Hepatocyte (in vitro differentiated cells): Measurements from ENCODE around the gene XRCC4. TPM values are rescaled to one million over a fixed set of nuclear protein-coding genes. Genes with fewer than 3 reads are reported as not detected.

Experiments
- DNase-seq: peaks from one replicate; pipeline ENCODE4 v3.0.0-alpha.2; 2016; ENCODE audit warnings: low spot score
- H2AFZ ChIP-seq: fragments of 200-600 bp; sonication (generic); 2 replicates; pipeline ENCODE4 v1.6.0; 2016; ENCODE audit warnings: antibody characterized with exemption, mild to moderate bottlenecking
- H3K27ac ChIP-seq: fragments of 200-600 bp; sonication (generic); 2 replicates; pipeline ENCODE4 v1.5.1; 2016; ENCODE audit warnings: mild to moderate bottlenecking
- H3K27me3 ChIP-seq: fragments of 200-600 bp; sonication (generic); 2 replicates; pipeline ENCODE4 v1.6.1; 2016
- H3K36me3 ChIP-seq: fragments of 200-600 bp; sonication (generic); replicated peaks from 2 replicates; pipeline ENCODE4 v1.5.1; 2016; ENCODE audit warnings: low read depth; ENCODE audit not compliant: insufficient read depth
- H3K4me1 ChIP-seq: fragments of 200-600 bp; sonication (generic); 2 replicates; pipeline ENCODE4 v1.5.1; 2016; ENCODE audit warnings: mild to moderate bottlenecking, moderate library complexity; ENCODE audit not compliant: insufficient read depth
- H3K4me2 ChIP-seq: fragments of 200-600 bp; sonication (generic); 2 replicates; pipeline ENCODE4 v1.6.0; 2016
- H3K4me3 ChIP-seq: fragments of 200-600 bp; sonication (generic); 2 replicates; pipeline ENCODE4 v1.5.1; 2016; ENCODE audit warnings: mild to moderate bottlenecking
- H3K79me2 ChIP-seq: fragments of 200-600 bp; sonication (generic); 2 replicates; pipeline ENCODE4 v1.6.0; 2017; ENCODE audit warnings: mild to moderate bottlenecking
- H3K9me2 ChIP-seq: fragments of 200-600 bp; sonication (generic); replicated peaks from 2 replicates; pipeline ENCODE4 v1.6.0; 2017; ENCODE audit warnings: mild to moderate bottlenecking; ENCODE audit not compliant: insufficient read depth
- H3K9me3 ChIP-seq: fragments of 200-600 bp; sonication (generic); 2 replicates; pipeline ENCODE4 v1.5.1; 2016; ENCODE audit warnings: low read depth, mild to moderate bottlenecking
- H4K20me1 ChIP-seq: fragments of 200-600 bp; sonication (generic); 2 replicates; pipeline ENCODE4 v1.6.0; 2016; ENCODE audit warnings: mild to moderate bottlenecking; ENCODE audit not compliant: insufficient read depth, poor library complexity, severe bottlenecking
- EZH2 ChIP-seq: fragments of 200-600 bp; sonication (generic); IDR thresholded peaks from 2 replicates; pipeline ENCODE4 v1.6.1; 2016; ENCODE audit warnings: antibody characterized with exemption, mild to moderate bottlenecking, borderline replicate concordance
- EZH2phosphoT487 ChIP-seq: fragments of 200-600 bp; sonication (generic); IDR thresholded peaks from one replicate; pipeline ENCODE4 v1.6.1; 2018; ENCODE audit warnings: antibody characterized with exemption, mild to moderate bottlenecking, low read depth, moderate library complexity; ENCODE audit not compliant: unreplicated experiment, severe bottlenecking
- WGBS: methylation state at CpG from one replicate; pipeline ENCODE4 v1.1.6; 2016; ENCODE audit warnings: low lambda C conversion rate; ENCODE audit errors: missing lambda C conversion rate; 5-methylcytosine and 5-hydroxymethylcytosine counted together
- polyA plus RNA-seq: library from polyadenylated mRNA; unstranded; fragments of >200 nt; fragmentation: Nextera tagmentation; extraction: Ambion mirVana; gene quantifications from 2 replicates; pipeline ENCODE4 v1.2.1, GENCODE V29; 2016
- total RNA-seq: library from RNA; depleted of rRNA; stranded (reverse); fragments of >200 nt; gene quantifications from 2 replicates; pipeline ENCODE4 v1.2.3, GENCODE V29; 2014
- TF ChIP-seq, protein P1 (sequence below): fragments of 200-600 bp; sonication (generic); IDR thresholded peaks from 2 replicates; pipeline ENCODE4 v1.5.1; 2016; ENCODE audit warnings: antibody characterized with exemption, mild to moderate bottlenecking; ENCODE audit not compliant: poor library complexity

Gene XRCC4
- total and polyA plus RNA-seq, 2 experiments from 2014 or later = 12.7 to 21.5 TPM

GRCh38 chr5:83145882-83146331 is 68.6 kb downstream of the XRCC4 start:
- Histone ChIP-seq H3K36me3 (no peaks in the 10 kb centered on the region), H2AFZ (no peak overlapping the region), H3K27me3 (no peaks in the 10 kb centered on the region), H3K9me3 (no peaks in the 10 kb centered on the region), H3K9me2 (no peaks in the 10 kb centered on the region), H3K27ac (peak overlapping the region; percentile 51), H3K79me2 (no peaks in the 10 kb centered on the region), H4K20me1 (no peaks in the 10 kb centered on the region), H3K4me1 (peaks cover 5% of the 10 kb centered on the region), H3K4me2 (peak overlapping the region; percentile 26), H3K4me3 (no peak overlapping the region)
- TF ChIP-seq EZH2 (no peak), EZH2phosphoT487 (no peak)
- TF ChIP-seq, protein P1, sequence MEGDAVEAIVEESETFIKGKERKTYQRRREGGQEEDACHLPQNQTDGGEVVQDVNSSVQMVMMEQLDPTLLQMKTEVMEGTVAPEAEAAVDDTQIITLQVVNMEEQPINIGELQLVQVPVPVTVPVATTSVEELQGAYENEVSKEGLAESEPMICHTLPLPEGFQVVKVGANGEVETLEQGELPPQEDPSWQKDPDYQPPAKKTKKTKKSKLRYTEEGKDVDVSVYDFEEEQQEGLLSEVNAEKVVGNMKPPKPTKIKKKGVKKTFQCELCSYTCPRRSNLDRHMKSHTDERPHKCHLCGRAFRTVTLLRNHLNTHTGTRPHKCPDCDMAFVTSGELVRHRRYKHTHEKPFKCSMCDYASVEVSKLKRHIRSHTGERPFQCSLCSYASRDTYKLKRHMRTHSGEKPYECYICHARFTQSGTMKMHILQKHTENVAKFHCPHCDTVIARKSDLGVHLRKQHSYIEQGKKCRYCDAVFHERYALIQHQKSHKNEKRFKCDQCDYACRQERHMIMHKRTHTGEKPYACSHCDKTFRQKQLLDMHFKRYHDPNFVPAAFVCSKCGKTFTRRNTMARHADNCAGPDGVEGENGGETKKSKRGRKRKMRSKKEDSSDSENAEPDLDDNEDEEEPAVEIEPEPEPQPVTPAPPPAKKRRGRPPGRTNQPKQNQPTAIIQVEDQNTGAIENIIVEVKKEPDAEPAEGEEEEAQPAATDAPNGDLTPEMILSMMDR = no peak
- DNase-seq = no peak

- WGBS = 78% methylated on average over 4 of the region's 4 CpGs
- Histone ChIP-seq H3K4me2 (peak overlapping the region; percentile 26), H4K20me1 (no peaks in the 10 kb centered on the region), H3K36me3 (no peaks in the 10 kb centered on the region), H3K9me2 (no peaks in the 10 kb centered on the region), H3K4me1 (peaks cover 5% of the 10 kb centered on the region), H3K27ac (peak overlapping the region; percentile 51), H3K9me3 (no peaks in the 10 kb centered on the region), H3K4me3 (no peak overlapping the region), H2AFZ (no peak overlapping the region), H3K79me2 (no peaks in the 10 kb centered on the region), H3K27me3 (no peaks in the 10 kb centered on the region)
- no peak for DNase-seq
- TF ChIP-seq EZH2phosphoT487 (no peak), EZH2 (no peak)
- TF ChIP-seq, protein P1 = no peak
These were observed 69.1 kb downstream of the XRCC4 start for GRCh38 chr5:83146441-83146840.

DNA sequence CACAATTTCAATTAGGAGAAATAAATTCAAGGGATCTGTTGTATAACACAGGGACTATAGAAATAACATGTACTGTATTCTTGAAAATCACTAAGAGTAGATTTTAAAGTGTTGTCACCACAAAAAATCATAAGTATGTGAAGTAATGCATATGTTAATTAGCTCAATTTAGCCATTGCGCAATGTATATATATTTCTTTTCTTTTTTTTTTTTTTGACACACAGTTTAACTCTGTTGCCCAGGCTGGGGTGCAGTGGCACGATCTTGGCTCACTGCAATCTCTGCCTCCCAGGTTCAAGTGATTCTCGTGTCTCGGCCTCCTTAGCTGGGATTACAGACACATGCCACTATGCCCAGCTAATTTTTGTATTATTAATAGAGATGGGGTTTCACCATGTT is 70.2 kb downstream of the XRCC4 start:
- DNase-seq = no peak
- TF ChIP-seq, protein P1 = no peak
- no peak for TF ChIP-seq EZH2
- no peak for TF ChIP-seq EZH2phosphoT487
- Histone ChIP-seq H3K27me3 (no peaks in the 10 kb centered on the region), H3K4me3 (no peak overlapping the region), H3K27ac (no peak overlapping the region), H2AFZ (no peak overlapping the region), H3K9me3 (no peaks in the 10 kb centered on the region), H3K4me1 (peaks cover 5% of the 10 kb centered on the region), H3K36me3 (no peaks in the 10 kb centered on the region), H3K4me2 (no peak overlapping the region), H3K79me2 (no peaks in the 10 kb centered on the region), H3K9me2 (no peaks in the 10 kb centered on the region), H4K20me1 (no peaks in the 10 kb centered on the region)
- WGBS = 96% methylated on average over 4 of the region's 4 CpGs

GRCh38 chr5:83148370-83148769 is 71.0 kb downstream of the XRCC4 start:
- DNase-seq = no peak
- no peak overlapping the region for H3K4me3 ChIP-seq

More at GRCh38 chr5:83148370-83148769, 71.0 kb downstream of the XRCC4 start:
- H3K27ac ChIP-seq = no peak overlapping the region
- peaks cover 5% of the 10 kb centered on the region for H3K4me1 ChIP-seq
- no peaks in the 10 kb centered on the region for H3K9me3 ChIP-seq
- WGBS = 95% methylated on average over 3 of the region's 3 CpGs
- H3K9me2 ChIP-seq = no peaks in the 10 kb centered on the region
- H4K20me1 ChIP-seq = no peaks in the 10 kb centered on the region
- TF ChIP-seq EZH2phosphoT487 (no peak), EZH2 (no peak)
- TF ChIP-seq, protein P1 = no peak
- H3K4me2 ChIP-seq = no peak overlapping the region
- H3K36me3 ChIP-seq = no peaks in the 10 kb centered on the region
- H3K79me2 ChIP-seq = no peaks in the 10 kb centered on the region
- no peaks in the 10 kb centered on the region for H3K27me3 ChIP-seq
- no peak overlapping the region for H2AFZ ChIP-seq
